Limb (tissue), 2 donors: ENCODE measurements around the gene PHKA2.

Experiments
- DNase-seq, 2 donors: peaks; one replicate each; pipeline ENCODE4 v3.0.0-alpha.2; 2016; ENCODE audit errors: extremely low spot score in 2 of 2

PHKA2 gene

DNA sequence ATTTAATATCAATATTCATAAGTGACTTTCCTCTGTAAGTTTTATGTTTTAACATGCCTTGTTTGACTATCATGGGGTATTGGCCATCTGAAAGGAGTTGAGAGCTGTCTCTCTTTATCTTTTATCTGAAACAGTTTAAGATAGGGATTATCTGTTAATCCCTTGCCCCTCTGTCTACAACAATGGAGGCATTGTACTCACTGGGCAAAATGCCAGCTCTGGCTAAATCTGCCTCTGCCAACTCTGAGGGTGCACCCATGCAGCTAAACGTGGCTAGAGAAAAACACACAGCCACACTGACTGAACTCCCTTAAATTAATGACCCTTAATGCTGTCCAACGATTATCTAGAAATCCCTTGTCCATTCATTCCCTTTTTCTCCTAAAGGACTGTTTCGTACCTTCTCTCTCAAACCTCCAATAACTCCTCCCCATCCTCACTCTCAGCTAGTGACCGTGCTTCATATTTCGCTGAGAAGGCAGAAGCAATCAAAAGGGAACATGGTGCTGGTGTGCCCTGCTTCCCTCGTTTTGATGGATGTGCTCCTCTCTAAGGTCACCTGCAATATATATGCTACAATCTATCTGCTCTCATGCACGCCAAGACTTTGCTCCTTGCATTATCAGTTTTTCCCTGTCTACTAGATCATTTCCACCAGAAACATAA lies 10.3 kb downstream of the PHKA2 start:
- DNase-seq: no peak

DNA sequence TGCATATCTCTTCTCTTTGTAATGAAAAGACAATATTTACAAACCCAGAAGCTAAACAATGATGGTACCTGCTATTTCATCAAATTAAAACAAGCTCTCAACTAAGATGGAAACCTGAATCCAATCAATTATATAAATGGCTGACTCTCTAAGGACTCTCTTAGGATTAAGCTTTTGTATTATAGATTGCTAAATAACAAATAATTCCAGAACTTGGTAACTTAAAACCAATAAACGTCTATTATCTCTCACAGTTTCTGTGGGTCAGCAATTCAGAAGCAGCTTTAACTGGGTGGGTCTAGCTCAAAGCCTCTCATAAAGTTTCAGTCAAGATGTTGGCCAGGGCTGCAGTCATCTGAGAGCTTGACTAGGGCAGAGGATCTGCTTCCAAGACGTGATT lies 12.4 kb downstream of the PHKA2 start:
- DNase-seq: no peak

DNA sequence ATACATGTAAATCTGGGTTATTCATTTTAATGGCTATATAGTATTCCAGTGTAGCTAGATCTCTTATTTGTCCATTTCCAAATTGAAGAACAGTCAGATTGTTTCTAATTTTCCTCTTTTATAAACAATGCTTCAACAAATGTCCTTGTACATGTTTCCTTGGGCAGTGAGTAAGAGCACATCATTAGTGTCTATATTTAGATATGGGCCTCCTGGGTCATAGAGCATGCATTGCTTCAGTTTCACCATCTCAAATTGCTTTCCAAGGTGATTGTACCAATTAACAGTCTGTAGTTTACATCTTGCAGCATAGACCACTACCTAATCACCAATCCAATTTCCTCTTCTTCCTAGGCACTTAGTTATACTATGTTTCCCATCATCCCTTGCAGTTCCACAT lies 13.4 kb downstream of the PHKA2 start:
- DNase-seq: no peak

DNA sequence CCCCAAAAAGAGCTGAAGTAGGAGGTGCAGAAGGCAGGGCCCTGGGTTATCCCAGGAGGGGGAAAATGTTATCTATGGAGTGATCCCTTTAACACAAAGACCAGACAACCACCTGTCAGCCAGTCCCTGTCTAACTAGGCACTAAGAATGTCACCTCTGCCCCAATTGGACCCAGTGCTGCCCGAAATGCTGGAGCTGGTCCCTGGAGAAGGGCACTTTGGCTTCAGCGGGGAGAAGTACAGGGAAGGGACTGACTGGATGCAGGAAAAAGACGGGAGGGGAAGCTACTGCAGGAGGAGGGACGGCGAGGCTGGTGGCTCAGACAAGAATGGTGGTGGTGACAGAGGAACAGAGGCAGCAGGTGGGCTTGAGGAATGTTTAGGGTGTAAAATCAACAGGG lies 17.3 kb downstream of the PHKA2 start:
- no peak for DNase-seq

DNA sequence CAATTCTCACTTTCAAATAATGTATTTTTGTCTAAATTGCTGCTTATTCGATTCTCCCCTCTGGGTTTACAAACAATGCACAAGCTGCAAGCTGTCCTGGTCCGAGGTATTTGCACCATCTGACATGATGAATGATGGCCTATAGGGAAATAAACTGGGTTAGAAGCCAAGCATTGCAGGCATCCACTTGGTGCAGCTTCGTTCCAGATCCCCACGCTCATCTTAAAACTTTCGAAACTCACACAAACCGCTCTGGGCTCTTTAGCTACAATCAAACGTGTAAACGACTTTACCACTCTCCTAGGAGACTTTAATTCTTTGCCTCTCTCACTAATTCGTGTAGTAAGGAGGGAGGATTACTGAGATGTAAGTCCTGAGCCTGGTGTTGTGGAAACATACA lies 19.0 kb downstream of the PHKA2 start:
- no peak for DNase-seq

DNA sequence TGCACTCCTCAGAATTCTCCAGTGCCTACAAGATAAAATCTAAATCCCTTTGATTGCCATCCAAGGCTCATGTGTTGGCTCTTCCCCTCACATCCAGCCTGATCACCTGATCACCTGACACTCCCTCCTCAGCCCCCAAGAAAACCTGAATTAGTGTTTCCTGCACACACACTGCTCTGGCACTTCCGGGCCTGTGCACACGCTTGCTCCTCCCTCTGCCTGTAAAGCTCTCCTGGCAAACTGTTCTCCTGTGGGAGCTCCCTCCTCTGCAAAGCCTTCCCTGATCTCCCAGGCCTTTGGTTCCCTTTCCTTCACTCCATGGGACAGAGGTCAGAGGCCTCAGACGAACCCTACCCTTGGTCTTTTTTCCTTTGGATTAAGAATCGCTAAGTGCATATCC lies 19.9 kb downstream of the PHKA2 start:
- DNase-seq: no peak

DNA sequence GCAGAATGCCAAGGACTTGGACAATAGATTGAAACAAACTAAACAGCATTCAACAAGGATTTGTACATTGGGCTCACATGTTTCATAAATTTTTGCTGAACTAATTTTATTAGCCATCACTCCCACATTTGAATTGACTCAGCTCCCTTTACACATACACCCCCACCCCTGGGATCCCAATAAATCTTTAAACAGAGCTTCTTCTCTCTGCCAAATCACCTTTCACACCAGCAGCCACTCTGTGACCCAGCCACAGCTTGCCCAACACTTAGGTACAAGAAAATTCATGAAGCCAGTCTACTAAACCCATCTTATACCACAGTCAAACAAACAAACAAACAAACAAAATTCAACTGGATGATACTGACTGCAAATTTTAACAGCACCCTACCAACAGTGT lies 21.6 kb downstream of the PHKA2 start:
- no peak for DNase-seq

DNA sequence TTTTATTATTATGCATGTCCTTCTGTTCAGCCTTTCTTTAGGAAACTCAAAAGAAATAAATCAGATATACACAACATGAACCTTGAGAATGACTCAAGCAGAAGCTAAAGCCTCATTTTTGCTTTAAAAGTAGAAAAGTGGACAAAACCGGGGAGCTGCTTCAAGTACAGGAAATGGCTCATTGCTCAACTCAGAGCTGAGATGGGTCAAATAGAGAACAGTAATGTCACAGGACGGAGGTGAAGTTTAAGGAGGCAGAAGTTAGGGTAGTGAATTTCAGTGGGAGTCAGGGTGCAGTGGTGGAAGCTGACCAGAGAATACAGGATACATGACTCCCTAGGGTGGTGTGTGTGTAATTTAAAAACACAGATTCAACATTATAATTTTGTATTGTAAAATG lies 22.2 kb downstream of the PHKA2 start:
- no peak for DNase-seq

DNA sequence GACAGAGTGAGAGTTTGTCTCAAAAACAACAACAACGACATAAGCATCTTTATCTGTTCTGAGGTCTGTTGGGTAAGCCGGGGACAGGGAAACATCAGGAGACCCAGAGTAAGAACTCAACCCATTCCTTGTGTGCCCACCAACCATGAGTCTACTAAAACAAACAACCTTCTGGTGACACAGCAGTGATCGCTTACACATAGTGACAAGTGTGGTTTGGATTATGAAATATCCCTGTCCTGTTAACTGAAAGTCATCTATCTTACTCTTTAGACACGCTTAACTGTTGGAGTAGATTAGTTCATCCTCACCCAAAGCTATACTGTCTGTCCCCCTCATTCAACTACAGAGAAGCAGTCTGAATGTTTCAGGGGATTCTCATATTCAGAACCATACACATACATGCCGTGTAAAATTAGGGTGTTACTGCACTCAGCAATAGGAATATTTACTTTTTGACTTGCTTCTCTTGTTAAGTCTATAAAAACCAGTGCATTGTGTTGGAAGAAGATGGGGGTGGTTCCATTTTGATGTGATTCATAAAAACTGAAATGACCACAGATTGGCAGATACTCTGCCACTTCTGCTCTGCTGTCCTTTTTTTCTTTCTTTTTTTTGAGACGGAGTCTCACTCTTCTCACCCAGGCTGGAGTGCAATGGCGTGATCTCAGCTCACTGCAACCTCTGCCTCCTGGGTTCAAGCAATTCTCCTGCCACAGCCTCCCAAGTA lies 27.4 kb downstream of the PHKA2 start:
- DNase-seq: no peak

DNA sequence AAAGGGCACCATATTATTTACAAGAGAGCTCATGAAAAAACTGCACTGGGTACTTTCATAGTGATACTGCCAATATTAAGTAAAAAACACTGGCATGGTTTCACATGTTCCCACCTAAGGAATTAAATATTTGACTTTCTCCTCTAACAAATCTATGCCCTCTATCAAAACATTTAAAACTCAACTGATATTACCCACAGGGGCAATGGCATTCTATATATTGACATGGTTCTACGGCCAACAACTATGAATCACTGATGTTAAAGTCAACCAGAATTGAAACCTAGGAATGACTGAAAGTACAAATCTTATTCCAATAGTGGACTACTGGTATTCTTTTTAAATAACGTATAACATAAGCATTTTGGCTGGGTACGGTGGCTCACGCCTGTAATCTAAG lies 28.2 kb downstream of the PHKA2 start:
- no peak for DNase-seq

DNA sequence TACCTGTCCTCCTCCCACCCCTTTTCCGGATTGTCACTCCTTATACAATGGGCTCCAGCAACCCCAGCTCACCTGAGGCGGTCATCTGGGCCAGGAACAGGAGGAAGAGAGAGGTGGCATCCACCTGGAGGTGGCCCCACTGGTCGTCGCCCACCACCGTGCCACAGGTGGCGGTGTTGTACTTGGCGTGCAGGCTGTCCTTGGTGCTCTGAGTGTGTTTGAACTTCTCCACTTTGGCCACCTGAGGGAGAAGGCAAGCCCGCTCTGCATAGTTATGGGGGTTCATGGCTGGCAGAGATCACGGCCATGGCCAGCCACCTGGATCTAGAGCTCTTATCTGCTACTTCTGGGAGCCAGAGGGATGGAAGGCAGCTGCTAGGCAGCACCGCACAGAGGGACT lies 32.9 kb downstream of the PHKA2 start:
- no peak for DNase-seq

DNA sequence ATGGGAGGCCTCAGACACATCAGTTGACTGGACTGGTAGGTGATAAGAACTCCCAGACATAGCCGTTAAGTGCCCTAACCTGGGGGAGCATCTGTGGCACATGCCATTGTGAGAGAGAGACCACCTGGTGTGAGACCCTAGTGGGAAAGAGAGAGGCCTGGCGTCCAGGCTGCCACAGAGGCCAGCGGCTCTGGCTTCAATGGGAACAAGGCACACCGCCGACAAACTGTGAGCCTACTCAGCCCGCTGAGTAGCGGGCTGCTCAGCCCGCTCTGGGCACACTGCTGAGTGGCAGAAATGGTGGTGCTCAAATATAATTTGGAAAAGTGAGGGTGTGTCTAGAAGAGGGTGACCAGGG lies 34.0 kb downstream of the PHKA2 start:
- DNase-seq: no peak

DNA sequence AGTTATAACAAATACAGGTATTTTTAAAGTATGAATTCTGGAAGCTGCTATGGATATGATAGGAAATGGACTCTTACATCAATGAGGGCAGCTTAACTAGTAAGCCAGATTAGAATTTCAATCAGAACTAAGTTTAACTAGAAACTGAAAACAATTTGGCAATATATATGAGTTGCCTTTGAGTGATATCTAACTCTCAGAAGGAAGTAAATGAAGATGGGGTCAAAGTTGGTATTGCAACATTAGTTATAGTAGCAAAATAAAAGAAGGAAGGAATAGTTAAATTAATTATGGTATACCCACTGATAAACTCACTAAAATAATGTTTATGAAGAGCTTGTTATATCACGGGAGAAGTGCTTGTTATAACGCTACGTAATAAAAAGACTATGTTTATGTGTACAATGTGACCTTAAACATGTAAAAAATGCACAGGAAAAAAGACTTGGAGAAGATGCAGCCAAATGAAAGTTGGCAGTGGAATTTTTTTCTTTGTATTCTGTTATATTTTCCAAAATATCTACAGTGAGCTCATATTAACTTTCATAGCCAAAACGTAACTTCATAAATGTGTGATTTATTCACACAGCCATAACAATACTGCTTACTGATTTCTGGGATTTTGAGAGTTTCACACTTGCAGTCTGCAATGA lies 34.5 kb downstream of the PHKA2 start:
- DNase-seq: no peak

DNA sequence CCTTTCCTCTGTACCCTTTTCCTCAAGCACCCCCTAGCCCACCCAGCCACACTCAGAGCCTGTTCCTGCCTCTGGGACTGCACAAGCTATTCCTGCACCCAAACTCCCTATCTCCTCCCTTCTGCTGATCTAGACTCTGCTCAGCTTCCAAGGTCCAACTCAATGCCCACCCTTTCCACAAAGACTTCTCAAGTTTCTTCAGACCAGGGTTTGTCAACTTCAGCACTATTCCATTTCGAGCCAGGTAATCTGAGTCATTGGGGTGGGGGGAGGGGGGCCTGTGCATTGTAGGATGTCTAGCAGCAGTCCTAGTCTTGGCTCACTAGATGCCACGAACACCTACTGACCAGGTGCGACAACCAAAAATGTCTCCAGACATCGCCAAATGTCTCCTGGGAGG lies 37.3 kb downstream of the PHKA2 start:
- DNase-seq: no peak

DNA sequence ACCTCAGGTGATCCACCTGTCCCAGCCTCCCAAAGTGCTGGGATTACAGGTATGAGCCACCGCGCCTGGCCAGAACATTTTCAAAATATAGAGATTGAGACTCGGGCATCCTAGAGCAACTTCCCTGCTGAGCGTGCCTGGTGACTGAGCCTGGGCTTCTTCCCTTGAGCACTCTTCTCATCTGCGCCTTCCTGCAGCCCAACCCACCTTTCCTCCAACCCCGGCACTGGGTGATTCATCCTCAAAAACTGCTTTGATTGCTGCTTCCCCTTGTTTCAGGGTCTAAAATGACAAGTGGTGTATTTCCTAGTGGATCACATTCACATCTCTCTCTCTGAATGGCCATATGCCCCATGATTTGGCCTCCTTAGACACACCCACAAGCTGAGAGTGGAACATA lies 37.8 kb downstream of the PHKA2 start:
- no peak for DNase-seq

DNA sequence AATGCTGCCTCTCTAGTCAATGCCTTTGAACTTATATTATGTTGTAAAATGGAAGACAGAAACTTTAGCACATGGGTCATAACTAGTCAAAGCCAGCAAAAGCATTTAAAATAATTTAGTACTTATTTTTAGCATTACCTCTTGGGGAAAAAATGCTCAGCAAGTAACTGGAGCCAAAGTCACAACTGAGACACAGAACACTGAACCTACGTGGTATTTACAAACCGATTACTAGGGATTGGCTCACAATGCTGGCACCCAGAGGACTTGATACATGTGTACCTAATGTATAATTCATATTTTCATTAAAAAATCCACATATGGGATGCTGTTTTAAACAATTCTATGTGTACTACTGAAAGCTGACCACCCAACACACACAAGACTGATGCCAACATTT lies 38.4 kb downstream of the PHKA2 start:
- DNase-seq: no peak

DNA sequence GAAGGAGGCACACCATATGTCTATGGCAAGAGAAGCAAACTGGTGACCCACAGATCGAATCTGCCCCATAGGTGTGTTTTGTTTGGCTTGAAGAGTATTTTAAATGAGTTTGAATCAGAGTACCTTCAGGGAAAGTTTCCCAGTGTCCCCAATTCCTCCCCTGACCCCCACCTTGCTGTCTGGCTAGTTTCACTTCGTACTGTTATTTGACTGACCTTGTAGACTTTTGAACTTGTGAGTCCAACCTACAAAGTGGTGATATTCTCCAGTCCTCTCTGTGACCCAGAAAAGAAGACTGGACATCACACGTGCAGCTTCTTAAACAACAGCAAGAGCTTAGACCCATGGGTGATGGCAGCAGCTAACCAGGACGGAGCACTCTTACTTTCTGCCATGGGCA lies 39.4 kb downstream of the PHKA2 start:
- no peak for DNase-seq

DNA sequence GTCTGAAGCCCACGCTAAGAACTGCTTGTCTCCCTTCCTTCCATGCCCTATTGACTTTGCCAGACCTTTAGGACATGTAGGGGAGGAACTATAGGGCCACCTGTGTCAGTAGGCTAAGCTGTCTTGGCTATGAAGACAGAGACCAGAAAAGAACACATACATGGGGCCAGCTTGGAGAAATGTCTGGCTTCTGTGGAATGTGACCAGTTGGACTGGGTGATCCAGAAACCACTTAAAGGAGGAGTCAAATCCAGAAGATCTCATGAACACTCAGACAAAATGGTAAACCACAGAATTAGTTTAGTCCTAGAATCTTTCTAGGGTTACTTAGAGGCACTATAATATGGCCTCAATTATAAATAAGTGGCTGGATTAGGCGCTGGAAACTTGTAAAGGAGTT lies 42.0 kb downstream of the PHKA2 start:
- DNase-seq: no peak

DNA sequence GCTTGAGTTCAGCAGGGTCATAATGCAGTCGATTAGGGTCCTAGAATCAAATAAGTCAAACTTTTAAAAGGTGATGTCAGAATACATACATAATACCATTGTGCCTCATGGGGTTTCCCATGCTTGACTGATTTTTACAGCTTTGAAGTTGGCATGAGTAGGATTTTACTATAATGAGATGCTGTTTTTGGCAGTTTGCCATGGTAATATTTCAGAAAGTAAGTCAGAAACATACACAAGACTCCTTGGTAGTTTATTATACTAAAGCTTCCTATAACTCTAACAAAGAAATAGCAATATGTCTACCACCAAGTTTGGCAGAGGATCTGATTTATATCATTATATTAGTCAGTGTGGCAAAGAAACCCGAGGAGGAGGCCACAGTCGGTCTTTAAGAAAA lies 45.2 kb downstream of the PHKA2 start:
- no peak for DNase-seq

DNA sequence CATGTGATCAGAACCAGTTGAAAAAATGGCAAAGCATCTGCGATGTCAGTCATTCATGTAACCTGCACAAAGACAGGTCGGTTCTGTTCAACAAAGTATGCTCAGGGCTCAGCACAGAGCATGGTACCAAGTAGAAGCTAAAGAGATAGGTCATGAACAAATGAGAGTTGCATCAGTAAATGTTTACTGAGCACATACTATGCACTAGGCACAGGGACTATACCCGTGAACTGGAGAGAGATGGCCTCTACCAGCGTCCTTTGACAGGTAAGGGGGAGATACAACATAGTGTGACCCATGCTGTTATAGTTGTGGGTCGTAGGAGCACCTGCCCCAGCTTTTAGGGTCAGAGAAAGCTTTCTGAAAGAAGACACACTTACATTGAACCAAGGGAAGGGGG lies 46.7 kb downstream of the PHKA2 start:
- DNase-seq: no peak

DNA sequence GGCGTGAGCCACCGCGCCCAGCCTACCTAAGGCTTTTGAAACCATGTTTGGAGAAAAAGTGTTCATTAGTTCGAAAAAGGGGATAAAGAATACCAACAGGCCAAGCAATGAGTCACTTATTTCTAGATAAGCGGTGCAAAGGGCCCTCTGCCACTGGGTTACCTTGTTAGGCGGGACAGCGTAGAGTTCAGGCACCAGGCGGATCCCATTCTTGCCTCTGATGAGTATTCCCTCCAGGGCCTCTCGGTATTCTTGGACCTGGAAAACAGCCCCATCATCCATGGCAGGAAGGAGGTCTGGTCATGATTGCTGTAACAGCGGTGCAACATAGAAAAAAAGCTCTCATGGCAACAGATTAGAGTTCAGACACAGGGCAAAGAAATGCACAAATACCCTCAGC lies 48.0 kb downstream of the PHKA2 start:
- no peak for DNase-seq

DNA sequence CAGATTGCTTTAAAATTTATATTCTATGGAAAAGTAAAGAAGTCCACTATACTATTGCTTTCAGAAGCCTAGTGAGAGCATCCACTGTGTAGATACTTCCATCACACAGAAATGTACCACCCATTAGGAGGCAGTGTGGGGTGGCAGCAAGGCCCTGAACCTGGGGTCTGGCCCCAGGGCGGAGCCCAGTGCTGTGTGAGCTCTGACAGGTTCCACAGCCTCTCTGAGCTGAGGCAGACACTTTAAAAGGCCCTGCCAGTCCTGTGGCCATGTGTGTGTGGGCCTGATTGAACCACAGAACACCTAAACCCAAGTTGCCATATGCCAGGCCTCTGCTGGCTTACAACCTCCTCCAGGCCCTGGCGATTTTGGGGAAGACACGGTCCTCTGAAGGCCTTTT lies 49.2 kb downstream of the PHKA2 start:
- DNase-seq: no peak

DNA sequence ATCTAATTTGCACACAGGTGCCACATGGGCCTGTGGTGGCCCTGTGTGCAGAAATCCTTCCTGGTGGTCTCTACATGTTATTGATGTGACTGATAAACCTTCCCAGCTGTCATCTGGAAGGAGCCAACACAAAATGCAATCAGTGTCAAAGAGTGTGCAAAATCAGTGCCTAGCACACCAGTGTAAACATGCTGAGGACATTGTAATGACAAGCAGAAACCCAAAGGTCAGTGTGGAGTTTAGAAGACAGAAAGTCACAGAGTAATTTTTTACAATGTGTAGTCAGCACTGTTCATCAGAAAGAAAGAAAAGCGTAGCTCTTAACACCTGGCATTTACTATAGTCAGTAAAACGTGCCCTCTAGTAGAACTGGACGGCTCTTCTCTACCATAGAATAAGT lies 50.3 kb downstream of the PHKA2 start:
- DNase-seq: no peak
